ENCODE measurements around the gene RPP25L.

RPP25L gene

DNA sequence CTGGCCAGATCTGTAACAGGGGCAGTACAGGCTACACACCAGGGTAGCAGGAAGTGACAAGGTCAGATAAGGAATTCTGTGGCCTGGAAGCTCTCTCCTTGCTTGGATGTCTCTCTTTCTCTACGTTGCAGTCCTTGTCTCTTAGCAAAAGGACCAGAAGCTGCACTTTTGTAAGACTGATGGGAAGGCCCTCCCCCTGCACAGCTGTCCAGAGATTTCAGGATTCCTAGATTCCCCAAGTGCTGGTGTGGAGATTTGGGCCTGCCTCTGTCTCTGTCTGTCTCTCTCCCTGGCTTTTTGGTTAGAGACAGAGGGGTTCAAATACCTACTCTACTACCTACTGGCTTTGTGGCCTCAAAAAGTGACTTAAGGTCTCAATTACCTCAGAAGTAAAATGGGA lies 12.4 kb downstream of the RPP25L start:
- TF ChIP-seq EZH2phosphoT487 (IDR thresholded peaks at IDR 0.05; ENCODE audit: borderline replicate concordance, low read length) = no peak
- TF ChIP-seq, protein P1, sequence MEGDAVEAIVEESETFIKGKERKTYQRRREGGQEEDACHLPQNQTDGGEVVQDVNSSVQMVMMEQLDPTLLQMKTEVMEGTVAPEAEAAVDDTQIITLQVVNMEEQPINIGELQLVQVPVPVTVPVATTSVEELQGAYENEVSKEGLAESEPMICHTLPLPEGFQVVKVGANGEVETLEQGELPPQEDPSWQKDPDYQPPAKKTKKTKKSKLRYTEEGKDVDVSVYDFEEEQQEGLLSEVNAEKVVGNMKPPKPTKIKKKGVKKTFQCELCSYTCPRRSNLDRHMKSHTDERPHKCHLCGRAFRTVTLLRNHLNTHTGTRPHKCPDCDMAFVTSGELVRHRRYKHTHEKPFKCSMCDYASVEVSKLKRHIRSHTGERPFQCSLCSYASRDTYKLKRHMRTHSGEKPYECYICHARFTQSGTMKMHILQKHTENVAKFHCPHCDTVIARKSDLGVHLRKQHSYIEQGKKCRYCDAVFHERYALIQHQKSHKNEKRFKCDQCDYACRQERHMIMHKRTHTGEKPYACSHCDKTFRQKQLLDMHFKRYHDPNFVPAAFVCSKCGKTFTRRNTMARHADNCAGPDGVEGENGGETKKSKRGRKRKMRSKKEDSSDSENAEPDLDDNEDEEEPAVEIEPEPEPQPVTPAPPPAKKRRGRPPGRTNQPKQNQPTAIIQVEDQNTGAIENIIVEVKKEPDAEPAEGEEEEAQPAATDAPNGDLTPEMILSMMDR (IDR thresholded peaks at IDR 0.05; ENCODE audit: low read depth, low read length, poor library complexity, severe bottlenecking) = no peak
- Histone ChIP-seq H3K9me3 (ENCODE audit: control insufficient read depth, insufficient read depth, low read length) (no peaks in the 10 kb centered on the region), H3K27me3 (ENCODE audit: control insufficient read depth, low read length) (no peaks in the 10 kb centered on the region; the same call in 1 of the 2 replicates), H3F3A (ENCODE audit: control insufficient read depth, insufficient read depth) (no peaks in the 10 kb centered on the region), H3K79me2 (ENCODE audit: control insufficient read depth, low read length) (no peaks in the 10 kb centered on the region), H3K4me2 (ENCODE audit: low read length) (no peak overlapping the region), H3K4me1 (ENCODE audit: control insufficient read depth, low read length) (no peaks in the 10 kb centered on the region), H4K20me1 (ENCODE audit: control insufficient read depth, insufficient read depth, low read depth, low read length) (no peaks in the 10 kb centered on the region), H3K9me2 (replicated peaks; ENCODE audit: control insufficient read depth, low read length) (no peaks in the 10 kb centered on the region), H3K4me3 (ENCODE audit: low read length) (no peak overlapping the region), H3K36me3 (ENCODE audit: control insufficient read depth, low read length) (no peaks in the 10 kb centered on the region), H3K27ac (ENCODE audit: low read depth, low read length) (no peak overlapping the region)

DNA sequence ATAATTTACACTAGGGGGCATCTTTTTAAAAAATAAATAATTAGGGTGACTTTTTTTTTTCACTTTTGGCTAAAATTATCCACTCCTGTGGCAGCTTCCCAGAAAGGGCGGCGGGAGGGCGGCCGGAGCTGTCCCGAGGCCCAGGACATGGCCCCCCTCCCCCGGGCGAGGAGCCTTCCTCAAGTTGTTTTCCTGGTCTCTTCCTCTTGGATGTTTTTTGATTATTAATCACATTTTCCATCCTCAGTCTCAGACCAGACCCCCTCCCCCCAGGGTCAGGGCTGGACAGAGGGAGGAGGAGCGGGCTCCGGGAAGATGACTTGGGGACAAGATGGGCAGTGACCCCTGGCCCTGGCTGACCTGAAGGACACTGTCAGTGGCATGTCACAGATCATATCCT lies 17.7 kb downstream of the RPP25L start:
- no peaks in the 10 kb centered on the region for H3K79me2 ChIP-seq (ENCODE audit: control insufficient read depth, low read length)
- no peaks in the 10 kb centered on the region for H3K9me2 ChIP-seq (replicated peaks; ENCODE audit: control insufficient read depth, low read length)
- H3K36me3 ChIP-seq (ENCODE audit: control insufficient read depth, low read length) = no peaks in the 10 kb centered on the region
- TF ChIP-seq EZH2phosphoT487 (IDR thresholded peaks at IDR 0.05; ENCODE audit: borderline replicate concordance, low read length) = no peak
- H3K4me2 ChIP-seq (ENCODE audit: low read length) = no peak overlapping the region
- H4K20me1 ChIP-seq (ENCODE audit: control insufficient read depth, insufficient read depth, low read depth, low read length) = no peaks in the 10 kb centered on the region
- peaks cover 27% of the 10 kb centered on the region for H3K27me3 ChIP-seq (ENCODE audit: control insufficient read depth, low read length)
- no peaks in the 10 kb centered on the region for H3K9me3 ChIP-seq (ENCODE audit: control insufficient read depth, insufficient read depth, low read length)
- H3F3A ChIP-seq (ENCODE audit: control insufficient read depth, insufficient read depth) = no peaks in the 10 kb centered on the region
- peaks cover 8% of the 10 kb centered on the region for H3K4me1 ChIP-seq (ENCODE audit: control insufficient read depth, low read length)
- no peak overlapping the region for H3K27ac ChIP-seq (ENCODE audit: low read depth, low read length)
- H3K4me3 ChIP-seq (ENCODE audit: low read length) = no peak overlapping the region

DNA sequence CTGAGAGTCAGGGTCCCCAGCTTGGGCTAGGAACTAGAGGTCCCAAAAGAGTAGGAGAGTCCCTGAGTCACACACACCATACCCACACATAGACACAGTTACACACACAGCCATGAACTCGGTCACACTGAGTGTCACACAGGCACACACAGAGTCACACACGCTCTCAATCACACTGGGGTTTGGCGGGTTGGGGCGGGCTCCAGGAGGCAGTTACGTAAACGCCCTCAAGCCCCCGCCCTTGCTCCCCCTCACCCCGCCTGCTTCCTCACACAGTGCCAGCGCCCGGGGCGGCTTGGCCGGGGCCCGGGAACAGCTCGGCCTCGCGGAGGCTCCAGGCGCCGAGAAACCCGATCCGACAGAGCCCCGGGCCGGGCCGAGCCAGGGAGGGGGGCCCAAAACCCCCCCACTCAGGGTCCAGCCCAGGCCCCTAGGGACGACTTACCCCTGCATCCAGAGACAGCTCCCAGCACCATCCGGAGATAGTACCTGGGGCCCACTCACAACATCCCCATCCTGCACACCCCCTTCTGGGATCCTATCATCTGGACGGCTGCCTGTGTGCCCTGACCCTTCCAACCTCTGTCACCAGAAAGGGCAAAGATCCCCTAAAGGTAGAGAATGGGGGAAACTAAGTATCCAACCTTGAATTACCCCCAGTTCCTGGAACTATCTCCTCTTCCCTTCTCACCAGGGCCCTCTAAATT lies 18.8 kb downstream of the RPP25L start:
- Histone ChIP-seq H3K79me2 (ENCODE audit: control insufficient read depth, low read length) (no peaks in the 10 kb centered on the region), H3F3A (ENCODE audit: control insufficient read depth, insufficient read depth) (no peaks in the 10 kb centered on the region), H3K4me3 (ENCODE audit: low read length) (no peak overlapping the region), H3K36me3 (ENCODE audit: control insufficient read depth, low read length) (no peaks in the 10 kb centered on the region), H3K27ac (ENCODE audit: low read depth, low read length) (no peak overlapping the region), H3K9me2 (replicated peaks; ENCODE audit: control insufficient read depth, low read length) (no peaks in the 10 kb centered on the region), H3K9me3 (ENCODE audit: control insufficient read depth, insufficient read depth, low read length) (no peaks in the 10 kb centered on the region), H3K4me2 (ENCODE audit: low read length) (no peak overlapping the region), H3K4me1 (ENCODE audit: control insufficient read depth, low read length) (peaks cover 8% of the 10 kb centered on the region), H4K20me1 (ENCODE audit: control insufficient read depth, insufficient read depth, low read depth, low read length) (no peaks in the 10 kb centered on the region), H3K27me3 (ENCODE audit: control insufficient read depth, low read length) (peaks cover 33% of the 10 kb centered on the region)
- TF ChIP-seq, protein P1 (IDR thresholded peaks at IDR 0.05; ENCODE audit: low read depth, low read length, poor library complexity, severe bottlenecking) = no peak
